CD14-positive monocyte (primary cell): ENCODE data around the gene ARHGEF3. TPM values are rescaled to one million over a fixed set of nuclear protein-coding genes. Genes with fewer than 3 reads are reported as not detected.

Experiments used
- DNase-seq, 3 donors: peaks; one replicate each; pipeline ENCODE4 v3.0.0-alpha.2; 2011 to 2022
- H2AFZ ChIP-seq: 2 replicates; pipeline ENCODE4 v1.6.0; 2012; ENCODE audit warnings: mild to moderate bottlenecking, low read depth, low read length, inconsistent platforms; ENCODE audit not compliant: insufficient read depth, poor library complexity, severe bottlenecking
- H3K27ac ChIP-seq, 2 donors: 1 replicate in 1 of 2; 2 replicates in 1 of 2; pipeline ENCODE4 v1.5.1; 2012 to 2013; ENCODE audit warnings: low read length in 2 of 2, control low read depth in 1 of 2, inconsistent platforms in 1 of 2, low read depth in 1 of 2, mild to moderate bottlenecking in 1 of 2
- H3K27me3 ChIP-seq, 2 donors: one replicate each; pipeline versions ENCODE4 v1.6.0 to v1.6.1; 2011 to 2013; ENCODE audit warnings: low read length in 2 of 2; ENCODE audit not compliant: control insufficient read depth in 2 of 2, insufficient read depth in 2 of 2
- H3K36me3 ChIP-seq, 2 donors: replicated peaks in 1 of 2; 1 replicate in 1 of 2; 2 replicates in 1 of 2; pipeline versions ENCODE4 v1.5.1 to v1.6.1; 2012 to 2013; ENCODE audit warnings: low read length in 2 of 2, control low read depth in 1 of 2, inconsistent platforms in 1 of 2, mild to moderate bottlenecking in 1 of 2; ENCODE audit not compliant: insufficient read depth in 2 of 2, control insufficient read depth in 1 of 2
- H3K4me1 ChIP-seq, 2 donors: 1 replicate in 1 of 2; 2 replicates in 1 of 2; pipeline versions ENCODE4 v1.5.1 to v1.6.1; 2012 to 2013; ENCODE audit warnings: low read length in 2 of 2, control low read depth in 1 of 2, inconsistent platforms in 1 of 2, mild to moderate bottlenecking in 1 of 2, moderate library complexity in 1 of 2; ENCODE audit not compliant: insufficient read depth in 2 of 2, control insufficient read depth in 1 of 2
- H3K4me2 ChIP-seq: replicated peaks from 2 replicates; pipeline ENCODE3; 2012; ENCODE audit warnings: low read length, moderate library complexity, mild to moderate bottlenecking; ENCODE audit not compliant: poor library complexity, severe bottlenecking; ENCODE audit errors: extremely low read depth
- H3K4me3 ChIP-seq, 3 experiments: fragments of 200-600 bp in 1 of 3; sonication (generic) in 1 of 3; replicated peaks in 1 of 3; 1 replicate in 2 of 3; 2 replicates in 1 of 3; pipeline ENCODE4 v1.5.1; 2011 to 2013; ENCODE audit warnings: low read length in 3 of 3, mild to moderate bottlenecking in 3 of 3, control low read depth in 2 of 3, low read depth in 2 of 3, inconsistent platforms in 1 of 3, moderate library complexity in 1 of 3
- H3K79me2 ChIP-seq: 2 replicates; pipeline ENCODE4 v1.6.0; 2012; ENCODE audit warnings: mild to moderate bottlenecking, control low read depth, inconsistent platforms, low read length, moderate library complexity; ENCODE audit not compliant: insufficient read depth
- H3K9ac ChIP-seq: 2 replicates; pipeline ENCODE4 v1.6.0; 2017; ENCODE audit warnings: low read length, mild to moderate bottlenecking; ENCODE audit not compliant: insufficient read depth, poor library complexity, severe bottlenecking
- H3K9me3 ChIP-seq, 2 donors: replicated peaks in 1 of 2; 1 replicate in 1 of 2; 2 replicates in 1 of 2; pipeline versions ENCODE4 v1.5.1 to v1.6.1; 2012 to 2013; ENCODE audit warnings: low read length in 2 of 2, control low read depth in 1 of 2; ENCODE audit not compliant: control insufficient read depth in 1 of 2, insufficient read depth in 1 of 2
- H4K20me1 ChIP-seq: 2 replicates; pipeline ENCODE4 v1.6.0; 2012; ENCODE audit warnings: mild to moderate bottlenecking, low read length, control low read depth, moderate library complexity; ENCODE audit not compliant: insufficient read depth
- H3K27ac Mint-ChIP-seq, 7 donors: one replicate each; pipeline ENCODE4 v1.8.0; 2020; ENCODE audit warnings: mild to moderate bottlenecking in 7 of 7, mixed read lengths in 7 of 7, moderate library complexity in 6 of 7, inconsistent platforms in 2 of 7
- H3K27me3 Mint-ChIP-seq, 3 donors: one replicate each; pipeline ENCODE4 v1.8.0; 2021 to 2022; ENCODE audit warnings: low read depth in 3 of 3, mild to moderate bottlenecking in 3 of 3, mixed read lengths in 3 of 3, moderate library complexity in 3 of 3, inconsistent platforms in 1 of 3
- H3K36me3 Mint-ChIP-seq, 2 donors: one replicate each; pipeline ENCODE4 v1.8.0; 2020; ENCODE audit warnings: mixed read lengths in 2 of 2, inconsistent platforms in 1 of 2, mild to moderate bottlenecking in 1 of 2
- H3K4me1 Mint-ChIP-seq: one replicate; pipeline ENCODE4 v1.8.0; 2020; ENCODE audit warnings: mild to moderate bottlenecking, mixed read lengths
- H3K4me3 Mint-ChIP-seq, 2 donors: one replicate each; pipeline ENCODE4 v1.8.0; 2020; ENCODE audit warnings: mild to moderate bottlenecking in 2 of 2, mixed read lengths in 2 of 2, moderate library complexity in 1 of 2
- H3K9me3 Mint-ChIP-seq, 7 donors: one replicate each; pipeline ENCODE4 v1.8.0; 2020 to 2022; ENCODE audit warnings: mixed read lengths in 7 of 7, mild to moderate bottlenecking in 6 of 7, moderate library complexity in 6 of 7, inconsistent platforms in 2 of 7
- WGBS: methylation state at CpG from one replicate; pipeline ENCODE4 v1.1.5; 2013; ENCODE audit warnings: missing lambda C conversion rate; ENCODE audit not compliant: insufficient coverage; 5-methylcytosine and 5-hydroxymethylcytosine counted together
- intact Hi-C, 2 donors: fragments of 100-400 bp; cut with micrococcal nuclease; formaldehyde crosslinking; loops; one replicate each; pipeline versions ENCODE4 v1.15.0 to v1.15.1; 2023
- polyA plus RNA-seq, 3 donors: library from polyadenylated mRNA; depleted of rRNA in 1 of 3; unstranded in 2 of 3; stranded (reverse) in 1 of 3; fragments of 300-500 nt in 2 of 3; fragments of >200 nt in 1 of 3; fragmentation: Illumina TruSeq in 2 of 3; gene quantifications; 1 replicate in 2 of 3; 2 replicates in 1 of 3; pipeline ENCODE4 v1.2.3, GENCODE V29; 2012 to 2021
- TF ChIP-seq, protein P1 (sequence below): fragments of 200-600 bp; IDR thresholded peaks from one replicate; pipeline ENCODE4 v1.8.0; 2022; ENCODE audit warnings: antibody characterized with exemption, mild to moderate bottlenecking

The ARHGEF3 gene
- polyA plus RNA-seq, 3 donors, result 22.6 to 29.5 (median 26.5) TPM

DNA sequence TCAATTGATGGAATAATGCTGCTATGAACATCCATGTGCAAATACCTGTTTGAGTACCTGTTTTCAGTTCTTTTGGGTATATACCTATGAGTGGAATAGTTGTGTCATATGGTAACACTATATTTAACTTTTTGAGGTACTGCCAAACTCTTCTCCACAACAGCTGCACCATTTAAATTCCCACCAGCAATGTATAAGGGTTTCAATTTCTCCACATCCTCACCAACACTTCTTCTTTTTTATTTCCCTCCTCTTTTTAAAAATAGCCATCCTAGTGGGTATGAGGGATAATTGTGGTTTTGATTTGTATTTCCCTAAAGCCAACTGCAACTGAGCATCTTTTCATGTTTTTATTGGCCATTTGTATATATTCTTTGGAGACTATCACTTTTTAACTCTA, 31.3 kb upstream of the ARHGEF3 start:
- Mint-ChIP-seq H3K27me3 (peaks cover 8 to 17% (median 9%) of the 10 kb centered on the region in 3 donors), H3K27ac (no peak overlapping the region), H3K9me3 (no peaks in the 10 kb centered on the region), H3K36me3 (peaks cover 0 to 11% of the 10 kb centered on the region in 2 donors), H3K4me3 (peak overlapping the region in 1 of 2 donors; percentile 43), H3K4me1 (peaks cover 28% of the 10 kb centered on the region)
- intact Hi-C loops, result no loop called here
- no peaks in the 10 kb centered on the region for H3K9me3 ChIP-seq
- H4K20me1 ChIP-seq, result no peaks in the 10 kb centered on the region
- peaks cover 2 to 6% of the 10 kb centered on the region in 2 donors for H3K27me3 ChIP-seq
- H3K36me3 ChIP-seq, result no peaks in the 10 kb centered on the region
- H3K9ac ChIP-seq, result no peak overlapping the region
- H3K4me1 ChIP-seq, result peaks cover 13 to 14% of the 10 kb centered on the region in 2 donors
- no peak overlapping the region for H2AFZ ChIP-seq
- H3K27ac ChIP-seq, result no peak overlapping the region
- DNase-seq, result peak in 1 of 3 donors; percentile 5
- TF ChIP-seq, protein P1, sequence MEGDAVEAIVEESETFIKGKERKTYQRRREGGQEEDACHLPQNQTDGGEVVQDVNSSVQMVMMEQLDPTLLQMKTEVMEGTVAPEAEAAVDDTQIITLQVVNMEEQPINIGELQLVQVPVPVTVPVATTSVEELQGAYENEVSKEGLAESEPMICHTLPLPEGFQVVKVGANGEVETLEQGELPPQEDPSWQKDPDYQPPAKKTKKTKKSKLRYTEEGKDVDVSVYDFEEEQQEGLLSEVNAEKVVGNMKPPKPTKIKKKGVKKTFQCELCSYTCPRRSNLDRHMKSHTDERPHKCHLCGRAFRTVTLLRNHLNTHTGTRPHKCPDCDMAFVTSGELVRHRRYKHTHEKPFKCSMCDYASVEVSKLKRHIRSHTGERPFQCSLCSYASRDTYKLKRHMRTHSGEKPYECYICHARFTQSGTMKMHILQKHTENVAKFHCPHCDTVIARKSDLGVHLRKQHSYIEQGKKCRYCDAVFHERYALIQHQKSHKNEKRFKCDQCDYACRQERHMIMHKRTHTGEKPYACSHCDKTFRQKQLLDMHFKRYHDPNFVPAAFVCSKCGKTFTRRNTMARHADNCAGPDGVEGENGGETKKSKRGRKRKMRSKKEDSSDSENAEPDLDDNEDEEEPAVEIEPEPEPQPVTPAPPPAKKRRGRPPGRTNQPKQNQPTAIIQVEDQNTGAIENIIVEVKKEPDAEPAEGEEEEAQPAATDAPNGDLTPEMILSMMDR, result no peak
- no peak overlapping the region for H3K4me3 ChIP-seq
- peak overlapping the region; percentile 40 for H3K4me2 ChIP-seq
- H3K79me2 ChIP-seq, result no peaks in the 10 kb centered on the region

DNA sequence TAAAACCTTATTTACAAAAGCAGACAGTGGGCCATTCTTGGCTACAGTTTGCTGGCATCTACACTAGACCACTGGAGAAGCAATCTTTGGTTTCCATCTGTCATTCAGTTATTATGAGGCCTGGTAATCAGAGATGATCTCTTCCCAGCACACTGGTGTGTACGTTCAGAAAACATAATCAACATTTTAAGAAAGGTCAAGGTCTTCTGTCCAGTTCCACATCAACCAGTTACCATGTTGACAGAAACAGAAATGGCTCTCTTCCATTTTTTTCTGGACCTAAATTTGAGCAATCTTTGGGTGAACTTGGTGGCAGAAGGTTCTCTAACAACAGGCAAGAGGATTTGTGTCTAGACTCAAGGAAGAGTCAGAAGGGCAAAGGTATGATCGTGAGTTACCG, 29.8 kb upstream of the ARHGEF3 start:
- Histone ChIP-seq H3K27ac (no peak overlapping the region), H4K20me1 (no peaks in the 10 kb centered on the region), H3K9ac (no peak overlapping the region), H3K4me2 (no peak overlapping the region), H3K79me2 (no peaks in the 10 kb centered on the region), H3K36me3 (no peaks in the 10 kb centered on the region), H2AFZ (no peak overlapping the region), H3K27me3 (peaks cover 2 to 6% of the 10 kb centered on the region in 2 donors), H3K9me3 (no peaks in the 10 kb centered on the region), H3K4me1 (peaks cover 18 to 21% of the 10 kb centered on the region in 2 donors), H3K4me3 (no peak overlapping the region)
- Mint-ChIP-seq H3K36me3 (peaks cover 0 to 11% of the 10 kb centered on the region in 2 donors), H3K4me1 (peaks cover 27% of the 10 kb centered on the region), H3K27ac (no peak overlapping the region), H3K4me3 (peak overlapping the region in 1 of 2 donors; percentile 18), H3K27me3 (peaks cover 8 to 10% (median 9%) of the 10 kb centered on the region in 3 donors), H3K9me3 (no peaks in the 10 kb centered on the region)
- intact Hi-C loops, result no loop called here
- DNase-seq, result no peak
- TF ChIP-seq, protein P1, result no peak
- 100% methylated on average over 2 of the region's 3 CpGs for WGBS
